ENCODE measurements around the gene CDK2.
A peak's percentile ranks its signal among the peaks of the same experiment; 100 is the strongest.

CDK2 gene

DNA sequence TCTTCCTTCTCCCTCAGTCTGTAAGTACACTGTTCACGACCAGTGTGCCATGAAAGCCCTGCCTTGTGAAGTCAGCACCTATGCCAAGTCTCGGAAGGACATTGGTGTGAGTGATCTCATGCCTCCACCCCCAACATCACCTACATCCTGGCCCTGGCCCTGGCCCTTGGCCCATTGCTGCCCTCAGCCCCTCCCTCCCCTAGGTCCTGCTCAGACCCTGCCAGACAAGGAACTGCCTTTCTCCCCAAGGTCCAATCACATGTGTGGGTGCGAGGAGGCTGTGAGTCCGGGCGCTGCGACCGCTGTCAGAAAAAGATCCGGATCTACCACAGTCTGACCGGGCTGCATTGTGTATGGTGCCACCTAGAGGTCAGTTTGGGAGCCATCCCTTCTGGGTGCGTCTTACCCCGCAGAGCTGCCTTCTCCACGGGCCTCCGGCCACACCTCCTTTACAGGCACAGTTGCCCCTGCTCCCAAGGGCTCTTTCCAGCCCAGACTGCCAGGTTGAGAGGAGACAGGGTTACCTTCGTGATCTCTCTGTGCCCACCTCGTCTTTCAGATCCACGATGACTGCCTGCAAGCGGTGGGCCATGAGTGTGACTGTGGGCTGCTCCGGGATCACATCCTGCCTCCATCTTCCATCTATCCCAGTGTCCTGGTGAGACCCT, 26.4 kb upstream of the CDK2 start:
- peak overlapping the region; percentile 26 for H3K27ac ChIP-seq

DNA sequence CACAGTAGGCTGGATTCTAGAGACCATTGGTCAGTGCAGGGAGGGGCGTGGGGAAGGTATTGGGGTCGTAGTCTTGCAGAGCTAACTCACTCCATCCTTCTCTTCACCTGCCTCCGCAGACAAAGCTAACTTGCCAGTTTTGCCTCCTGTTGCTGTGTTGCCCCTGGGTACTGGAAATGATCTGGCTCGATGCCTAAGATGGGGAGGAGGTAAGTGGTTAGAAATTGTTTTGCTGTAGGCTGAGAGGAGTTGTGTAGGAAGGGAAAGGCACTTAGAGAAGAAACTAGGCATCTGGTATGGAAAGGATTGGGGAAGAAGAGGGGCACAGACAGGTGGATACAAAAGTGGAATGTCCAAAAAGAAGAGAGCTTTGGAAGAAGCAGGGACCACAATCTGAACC, 24.6 kb upstream of the CDK2 start:
- H3K27ac ChIP-seq, result no peak overlapping the region
- TF ChIP-seq, protein P1, sequence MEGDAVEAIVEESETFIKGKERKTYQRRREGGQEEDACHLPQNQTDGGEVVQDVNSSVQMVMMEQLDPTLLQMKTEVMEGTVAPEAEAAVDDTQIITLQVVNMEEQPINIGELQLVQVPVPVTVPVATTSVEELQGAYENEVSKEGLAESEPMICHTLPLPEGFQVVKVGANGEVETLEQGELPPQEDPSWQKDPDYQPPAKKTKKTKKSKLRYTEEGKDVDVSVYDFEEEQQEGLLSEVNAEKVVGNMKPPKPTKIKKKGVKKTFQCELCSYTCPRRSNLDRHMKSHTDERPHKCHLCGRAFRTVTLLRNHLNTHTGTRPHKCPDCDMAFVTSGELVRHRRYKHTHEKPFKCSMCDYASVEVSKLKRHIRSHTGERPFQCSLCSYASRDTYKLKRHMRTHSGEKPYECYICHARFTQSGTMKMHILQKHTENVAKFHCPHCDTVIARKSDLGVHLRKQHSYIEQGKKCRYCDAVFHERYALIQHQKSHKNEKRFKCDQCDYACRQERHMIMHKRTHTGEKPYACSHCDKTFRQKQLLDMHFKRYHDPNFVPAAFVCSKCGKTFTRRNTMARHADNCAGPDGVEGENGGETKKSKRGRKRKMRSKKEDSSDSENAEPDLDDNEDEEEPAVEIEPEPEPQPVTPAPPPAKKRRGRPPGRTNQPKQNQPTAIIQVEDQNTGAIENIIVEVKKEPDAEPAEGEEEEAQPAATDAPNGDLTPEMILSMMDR (conservative IDR thresholded peaks at IDR 0.05), result no peak
- no peak for TF ChIP-seq ZFX (IDR thresholded peaks at IDR 0.05)

More for the DNA sequence above, 26.4 kb upstream of the CDK2 start:
- TF ChIP-seq, protein P1 (conservative IDR thresholded peaks at IDR 0.05), result peak; percentile 97
- no peak for TF ChIP-seq ZFX (IDR thresholded peaks at IDR 0.05)

DNA sequence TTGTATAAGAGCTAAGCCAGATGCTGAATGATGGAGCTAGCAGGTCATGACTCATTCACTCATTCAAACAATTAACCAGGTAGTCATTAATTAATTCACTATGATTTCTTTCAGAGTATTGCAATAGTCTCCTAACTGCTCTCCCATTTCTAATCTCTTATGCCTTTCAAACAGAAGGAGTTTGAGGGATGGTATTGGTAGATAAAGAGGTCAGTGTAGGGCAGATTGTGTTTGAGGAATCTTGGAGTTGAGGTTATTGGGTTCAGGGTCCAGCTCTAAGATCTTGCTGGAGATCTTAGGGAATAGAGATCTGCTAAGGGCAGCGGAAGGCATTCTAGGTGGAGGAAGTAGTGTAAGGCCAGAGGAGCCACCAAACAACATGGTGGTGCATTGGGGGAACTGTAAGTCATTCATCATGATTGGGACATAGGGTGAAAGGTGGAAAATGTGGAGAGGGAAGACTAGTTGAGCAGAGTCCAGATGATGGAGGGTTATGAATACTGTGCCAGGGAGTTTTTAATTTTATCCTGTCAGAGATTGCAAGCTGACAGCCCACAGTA, 24.0 kb upstream of the CDK2 start:
- no peak for TF ChIP-seq ZFX (IDR thresholded peaks at IDR 0.05)
- TF ChIP-seq, protein P1 (conservative IDR thresholded peaks at IDR 0.05), result no peak
- no peak overlapping the region for H3K27ac ChIP-seq

DNA sequence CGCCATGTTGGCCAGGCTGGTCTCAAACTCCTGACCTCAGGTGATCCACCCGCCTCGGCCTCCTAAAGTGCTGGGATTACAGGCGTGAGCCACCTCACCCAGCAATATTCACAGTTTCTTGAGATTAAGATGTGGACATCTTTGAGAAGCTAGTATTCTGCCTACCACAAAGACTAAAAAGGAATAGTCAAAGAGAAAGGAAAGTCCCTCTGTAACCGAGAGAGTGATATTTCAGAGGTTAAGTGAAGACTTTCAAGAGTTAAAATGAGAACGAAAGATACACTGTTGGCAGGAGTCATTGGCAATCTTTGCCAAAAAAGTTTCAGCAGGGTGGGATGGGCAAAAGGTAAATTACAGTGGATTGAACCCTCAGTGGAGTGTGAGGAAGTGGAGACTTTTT, 20.1 kb upstream of the CDK2 start:
- TF ChIP-seq, protein P1 (conservative IDR thresholded peaks at IDR 0.05), result no peak
- no peak for TF ChIP-seq ZFX (IDR thresholded peaks at IDR 0.05)
- H3K27ac ChIP-seq, result no peak overlapping the region

DNA sequence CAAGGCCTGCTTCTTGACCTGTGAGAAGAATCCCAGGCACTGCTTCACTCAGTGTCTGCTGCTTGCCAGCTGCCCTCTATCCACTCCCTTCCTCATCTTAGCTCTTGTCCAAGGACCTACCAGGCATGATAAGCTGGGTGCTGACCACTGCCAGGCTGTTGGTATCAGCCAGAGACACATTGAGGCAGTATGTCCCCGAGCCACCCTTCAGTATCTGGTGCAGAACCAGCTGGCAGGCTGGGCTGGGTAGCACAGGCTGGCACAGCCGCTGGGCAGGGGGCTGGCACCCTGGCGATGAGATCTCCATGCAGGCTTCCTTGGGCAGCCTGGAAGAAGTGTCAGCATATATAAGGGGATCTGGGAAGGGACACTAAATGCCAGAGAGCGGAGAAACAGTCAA, 11.3 kb upstream of the CDK2 start:
- H3K27ac ChIP-seq, result peak overlapping the region; percentile 20
- TF ChIP-seq, protein P1 (conservative IDR thresholded peaks at IDR 0.05), result no peak
- no peak for TF ChIP-seq ZFX (IDR thresholded peaks at IDR 0.05)

DNA sequence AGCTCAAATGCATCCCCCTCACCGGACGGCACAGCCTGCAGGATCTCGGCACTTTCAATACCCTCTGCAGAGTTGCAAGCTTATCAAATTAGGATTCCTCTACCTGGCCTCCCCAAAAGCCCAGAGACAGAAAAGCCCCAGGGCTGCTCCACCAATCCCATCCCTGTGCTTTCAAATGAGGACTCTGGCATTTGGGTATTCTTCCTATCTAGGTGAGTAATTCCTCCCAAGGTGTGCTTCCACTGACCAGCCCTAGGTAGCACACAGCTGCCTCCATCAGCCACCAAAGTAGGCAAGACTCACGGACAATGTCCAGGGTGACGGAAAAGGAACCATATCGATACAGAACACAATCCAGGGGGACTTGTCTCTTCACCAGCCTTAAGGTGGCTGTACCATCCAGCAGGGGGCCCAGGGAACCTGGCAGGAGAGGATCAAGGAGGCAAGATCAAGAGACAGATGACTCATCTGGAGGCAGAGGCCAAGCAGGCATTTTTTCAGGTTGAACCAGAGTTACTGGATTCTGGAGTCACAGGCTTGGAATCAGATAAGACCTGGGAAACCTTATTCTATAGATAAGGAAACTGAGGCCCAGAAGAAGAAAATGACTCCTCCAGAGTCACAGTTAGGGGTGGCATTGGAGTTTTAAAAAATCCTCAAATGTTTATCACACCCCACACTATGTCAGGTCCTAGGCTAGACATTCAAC, 10.7 kb upstream of the CDK2 start:
- H3K27ac ChIP-seq, result peak overlapping the region; percentile 20
- no peak for TF ChIP-seq ZFX (IDR thresholded peaks at IDR 0.05)
- TF ChIP-seq, protein P1 (conservative IDR thresholded peaks at IDR 0.05), result no peak; the same call in 1 of the 2 replicates

All from C4-2B (cell line).